ENCODE data around the gene CMBL.

DNA sequence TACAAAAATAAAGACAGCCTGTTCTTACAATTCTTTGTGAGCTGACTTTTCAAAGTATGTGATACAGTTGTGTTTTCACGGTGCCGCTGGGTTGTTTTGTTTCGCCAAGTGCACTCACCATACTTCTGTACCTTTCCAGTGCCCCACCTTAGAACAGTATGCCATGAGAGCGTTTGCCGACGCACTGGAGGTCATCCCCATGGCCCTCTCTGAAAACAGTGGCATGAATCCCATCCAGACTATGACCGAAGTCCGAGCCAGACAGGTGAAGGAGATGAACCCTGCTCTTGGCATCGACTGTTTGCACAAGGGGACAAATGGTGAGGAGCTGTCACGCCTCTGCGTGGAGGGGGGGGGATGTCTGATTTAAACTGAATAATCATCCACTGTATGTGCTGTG, 44.7 kb downstream of the CMBL start:
- TF ChIP-seq, protein P1, sequence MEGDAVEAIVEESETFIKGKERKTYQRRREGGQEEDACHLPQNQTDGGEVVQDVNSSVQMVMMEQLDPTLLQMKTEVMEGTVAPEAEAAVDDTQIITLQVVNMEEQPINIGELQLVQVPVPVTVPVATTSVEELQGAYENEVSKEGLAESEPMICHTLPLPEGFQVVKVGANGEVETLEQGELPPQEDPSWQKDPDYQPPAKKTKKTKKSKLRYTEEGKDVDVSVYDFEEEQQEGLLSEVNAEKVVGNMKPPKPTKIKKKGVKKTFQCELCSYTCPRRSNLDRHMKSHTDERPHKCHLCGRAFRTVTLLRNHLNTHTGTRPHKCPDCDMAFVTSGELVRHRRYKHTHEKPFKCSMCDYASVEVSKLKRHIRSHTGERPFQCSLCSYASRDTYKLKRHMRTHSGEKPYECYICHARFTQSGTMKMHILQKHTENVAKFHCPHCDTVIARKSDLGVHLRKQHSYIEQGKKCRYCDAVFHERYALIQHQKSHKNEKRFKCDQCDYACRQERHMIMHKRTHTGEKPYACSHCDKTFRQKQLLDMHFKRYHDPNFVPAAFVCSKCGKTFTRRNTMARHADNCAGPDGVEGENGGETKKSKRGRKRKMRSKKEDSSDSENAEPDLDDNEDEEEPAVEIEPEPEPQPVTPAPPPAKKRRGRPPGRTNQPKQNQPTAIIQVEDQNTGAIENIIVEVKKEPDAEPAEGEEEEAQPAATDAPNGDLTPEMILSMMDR (IDR thresholded peaks at IDR 0.05): no peak
- TF ChIP-seq POLR2A (IDR thresholded peaks at IDR 0.05): no peak
- no peak for TF ChIP-seq POLR2AphosphoS5 (IDR thresholded peaks at IDR 0.05)
